Body of pancreas (tissue), 4 donors: ENCODE results near the gene RRM2. TPM values are rescaled to one million over a fixed set of nuclear protein-coding genes. Genes with fewer than 3 reads are reported as not detected.

ENCODE experiments used
- ATAC-seq: fragments of 150-250 bp; one replicate; pipeline ENCODE4 v1.9.1; 2016
- DNase-seq, 4 donors: peaks; one replicate each; pipeline ENCODE4 v3.0.0-alpha.2; 2019
- H3K27ac ChIP-seq, 4 donors: fragments of 200-600 bp; sonication (generic); 1 replicate in 3 of 4; 2 replicates in 1 of 4; pipeline versions ENCODE4 v1.5.1 to v1.6.1; 2016 to 2019; ENCODE audit warnings: mild to moderate bottlenecking in 1 of 4, mixed read lengths in 1 of 4, moderate library complexity in 1 of 4
- H3K27me3 ChIP-seq, 2 donors: fragments of 200-600 bp; sonication (generic); one replicate each; pipeline ENCODE4 v1.6.0; 2016; ENCODE audit warnings: mild to moderate bottlenecking in 1 of 2
- H3K36me3 ChIP-seq, 2 donors: fragments of 200-600 bp; sonication (generic); replicated peaks in 1 of 2; 2 replicates each; pipeline ENCODE4 v1.5.1; 2016; ENCODE audit warnings: low read depth in 2 of 2; ENCODE audit not compliant: insufficient read depth in 1 of 2
- H3K4me1 ChIP-seq: fragments of 200-600 bp; sonication (generic); one replicate; pipeline ENCODE4 v1.6.0; 2016
- H3K4me3 ChIP-seq, 2 donors: fragments of 200-600 bp; sonication (generic); 1 replicate in 1 of 2; 2 replicates in 1 of 2; pipeline ENCODE4 v1.5.1; 2016 to 2019
- H3K9me3 ChIP-seq, 3 donors: fragments of 200-600 bp; sonication (generic); 1 replicate in 2 of 3; 2 replicates in 1 of 3; pipeline ENCODE4 v1.5.1; 2016
- CTCF ChIP-seq, 7 experiments: fragments of 450-650 bp in 4 of 7; fragments of 200-600 bp in 3 of 7; sonication (generic) in 3 of 7; IDR thresholded peaks; one replicate each; pipeline ENCODE4 v1.5.1; 2016 to 2019; ENCODE audit warnings: antibody characterized with exemption in 7 of 7
- POLR2A ChIP-seq, 3 donors: fragments of 450-650 bp; IDR thresholded peaks; one replicate each; pipeline ENCODE4 v1.6.1; 2016; ENCODE audit warnings: antibody characterized with exemption in 3 of 3, mild to moderate bottlenecking in 2 of 3
- WGBS, 2 donors: methylation state at CpG; one replicate each; pipeline ENCODE4 v1.1.5; 2017; 5-methylcytosine and 5-hydroxymethylcytosine counted together
- intact Hi-C: fragments of 100-400 bp; cut with DNase I; formaldehyde crosslinking; loops from one replicate; pipeline ENCODE4 v1.15.1; 2023
- total RNA-seq, 2 donors: library from RNA; depleted of rRNA; stranded (reverse); fragments of >200 nt; gene quantifications; one replicate each; pipeline ENCODE4 v1.1.0, GENCODE V29; 2016

RRM2 gene
- total RNA-seq, 2 donors from 2014 or later = not detected

- WGBS, 2 donors = 52 to 55% methylated on average over 3 of the region's 3 CpGs
- no peak for DNase-seq
Observed at GRCh38 chr2:10129490-10129889, 7.0 kb downstream of the RRM2 start.

GRCh38 chr2:10132043-10132575 lies 9.6 kb downstream of the RRM2 start:
- Histone ChIP-seq H3K9me3 (no peaks in the 10 kb centered on the region), H3K4me3 (no peak overlapping the region), H3K4me1 (no peaks in the 10 kb centered on the region), H3K27me3 (no peaks in the 10 kb centered on the region), H3K27ac (no peak overlapping the region), H3K36me3 (no peaks in the 10 kb centered on the region)
- TF ChIP-seq CTCF (IDR thresholded peaks at IDR 0.05) = no peak
- ATAC-seq = no peak
- 86 to 90% methylated on average over 7 of the region's 7 CpGs for WGBS, 2 donors
- no peak for DNase-seq
- intact Hi-C loops = no loop called here

More at GRCh38 chr2:10129490-10129889, 7.0 kb downstream of the RRM2 start:
- intact Hi-C loops = loop anchor here (5.0 kb wide), 1 partner anchor 308 kb away; no protein-coding TSS in a partner anchor
- no peaks in the 10 kb centered on the region for H3K27me3 ChIP-seq
- no peaks in the 10 kb centered on the region for H3K36me3 ChIP-seq
- no peak for TF ChIP-seq CTCF (IDR thresholded peaks at IDR 0.05)
- TF ChIP-seq POLR2A (IDR thresholded peaks at IDR 0.05) = no peak
- H3K4me3 ChIP-seq = no peak overlapping the region
- no peak for ATAC-seq
- H3K9me3 ChIP-seq = no peaks in the 10 kb centered on the region
- peaks cover 6% of the 10 kb centered on the region for H3K4me1 ChIP-seq
- H3K27ac ChIP-seq = no peak overlapping the region

- H3K4me3 ChIP-seq = no peak overlapping the region
- H3K9me3 ChIP-seq = no peaks in the 10 kb centered on the region
- no peak overlapping the region for H3K27ac ChIP-seq
- WGBS, 2 donors = 87 to 88% methylated on average over 6 of the region's 6 CpGs
- DNase-seq = no peak
- no peaks in the 10 kb centered on the region for H3K36me3 ChIP-seq
- intact Hi-C loops = no loop called here
- ATAC-seq = no peak
- TF ChIP-seq CTCF (IDR thresholded peaks at IDR 0.05) (no peak), POLR2A (IDR thresholded peaks at IDR 0.05) (no peak)
- H3K27me3 ChIP-seq = no peaks in the 10 kb centered on the region
- H3K4me1 ChIP-seq = no peaks in the 10 kb centered on the region
Observed at GRCh38 chr2:10132596-10132995, 10.1 kb downstream of the RRM2 start.

GRCh38 chr2:10132996-10133647 lies 10.6 kb downstream of the RRM2 start:
- Histone ChIP-seq H3K4me1 (no peaks in the 10 kb centered on the region), H3K4me3 (no peak overlapping the region), H3K27ac (no peak overlapping the region), H3K27me3 (no peaks in the 10 kb centered on the region), H3K9me3 (no peaks in the 10 kb centered on the region), H3K36me3 (no peaks in the 10 kb centered on the region)
- WGBS, 2 donors = 93 to 97% methylated on average over 3 to 6 of the region's 6 CpGs
- ATAC-seq (no peak), DNase-seq (no peak)
- TF ChIP-seq CTCF (IDR thresholded peaks at IDR 0.05) (no peak), POLR2A (IDR thresholded peaks at IDR 0.05) (no peak)
- intact Hi-C loops = no loop called here
